Skeletal muscle tissue (tissue), 4 donors: ENCODE data around the gene CYB5A. TPM values are rescaled to one million over a fixed set of nuclear protein-coding genes. Genes with fewer than 3 reads are reported as not detected.

Source experiments
- H3K27ac ChIP-seq: one replicate; pipeline ENCODE4 v1.7.0; 2013; ENCODE audit warnings: mild to moderate bottlenecking, low read depth, low read length, inconsistent platforms
- H3K27me3 ChIP-seq, 3 donors: one replicate each; pipeline ENCODE4 v1.7.0; 2013; ENCODE audit warnings: low read length in 3 of 3; ENCODE audit not compliant: control insufficient read depth in 3 of 3, insufficient read depth in 3 of 3
- H3K36me3 ChIP-seq, 3 donors: one replicate each; pipeline ENCODE4 v1.7.0; 2013; ENCODE audit warnings: low read length in 3 of 3; ENCODE audit not compliant: control insufficient read depth in 3 of 3, insufficient read depth in 3 of 3
- H3K4me1 ChIP-seq, 3 donors: one replicate each; pipeline ENCODE4 v1.7.0; 2013; ENCODE audit warnings: low read length in 3 of 3, mild to moderate bottlenecking in 3 of 3; ENCODE audit not compliant: control insufficient read depth in 3 of 3, insufficient read depth in 3 of 3
- H3K4me3 ChIP-seq, 3 donors: one replicate each; pipeline ENCODE4 v1.7.0; 2013; ENCODE audit warnings: low read length in 3 of 3
- H3K9ac ChIP-seq, 3 donors: one replicate each; pipeline ENCODE4 v1.7.0; 2013; ENCODE audit warnings: low read length in 3 of 3, mild to moderate bottlenecking in 3 of 3, moderate library complexity in 2 of 3, low read depth in 1 of 3
- H3K9me3 ChIP-seq, 3 donors: one replicate each; pipeline ENCODE4 v1.7.0; 2013; ENCODE audit warnings: low read length in 3 of 3; ENCODE audit not compliant: control insufficient read depth in 3 of 3
- total RNA-seq: library from RNA; depleted of rRNA; stranded (reverse); fragments of >200 nt; gene quantifications from one replicate; pipeline ENCODE4 v1.2.3, GENCODE V29; 2014
- donor health status: Osteomylitis.

Gene CYB5A
- total RNA-seq, 1 donor from 2014 or later = 28.7 TPM

GRCh38 chr18:74228312-74228711, 63.5 kb downstream of the CYB5A start:
- Histone ChIP-seq H3K4me1 (no peaks in the 10 kb centered on the region), H3K27me3 (no peaks in the 10 kb centered on the region), H3K4me3 (no peak overlapping the region), H3K36me3 (no peaks in the 10 kb centered on the region), H3K9ac (no peak overlapping the region), H3K9me3 (no peaks in the 10 kb centered on the region), H3K27ac (no peak overlapping the region)

- Histone ChIP-seq H3K4me1 (no peaks in the 10 kb centered on the region), H3K4me3 (no peak overlapping the region), H3K27me3 (no peaks in the 10 kb centered on the region), H3K9ac (no peak overlapping the region), H3K36me3 (no peaks in the 10 kb centered on the region), H3K27ac (no peak overlapping the region), H3K9me3 (no peaks in the 10 kb centered on the region)
Measured at GRCh38 chr18:74226666-74227065, 65.1 kb downstream of the CYB5A start.

- Histone ChIP-seq H3K9ac (no peak overlapping the region), H3K27me3 (no peaks in the 10 kb centered on the region), H3K36me3 (no peaks in the 10 kb centered on the region), H3K9me3 (no peaks in the 10 kb centered on the region), H3K4me1 (no peaks in the 10 kb centered on the region), H3K27ac (no peak overlapping the region), H3K4me3 (no peak overlapping the region)
Measured at GRCh38 chr18:74226156-74226555, 65.6 kb downstream of the CYB5A start.

GRCh38 chr18:74225193-74225840, 66.4 kb downstream of the CYB5A start:
- Histone ChIP-seq H3K4me1 (no peaks in the 10 kb centered on the region), H3K9me3 (no peaks in the 10 kb centered on the region), H3K9ac (no peak overlapping the region), H3K4me3 (no peak overlapping the region), H3K36me3 (no peaks in the 10 kb centered on the region), H3K27ac (no peak overlapping the region), H3K27me3 (no peaks in the 10 kb centered on the region)

GRCh38 chr18:74222710-74223494, 68.9 kb downstream of the CYB5A start:
- Histone ChIP-seq H3K9ac (no peak overlapping the region), H3K27ac (no peak overlapping the region), H3K9me3 (no peaks in the 10 kb centered on the region), H3K27me3 (no peaks in the 10 kb centered on the region), H3K4me1 (no peaks in the 10 kb centered on the region), H3K4me3 (no peak overlapping the region), H3K36me3 (no peaks in the 10 kb centered on the region)

GRCh38 chr18:74221081-74221480, 70.7 kb downstream of the CYB5A start:
- H3K4me1 ChIP-seq = no peaks in the 10 kb centered on the region
- no peaks in the 10 kb centered on the region for H3K36me3 ChIP-seq
- H3K4me3 ChIP-seq = no peak overlapping the region
- H3K9me3 ChIP-seq = no peaks in the 10 kb centered on the region
- no peak overlapping the region for H3K27ac ChIP-seq
- H3K27me3 ChIP-seq = no peaks in the 10 kb centered on the region
- no peak overlapping the region for H3K9ac ChIP-seq

- Histone ChIP-seq H3K27me3 (peaks cover 0 to 6% (median 6%) of the 10 kb centered on the region in 3 donors), H3K4me1 (no peaks in the 10 kb centered on the region), H3K36me3 (no peaks in the 10 kb centered on the region), H3K9me3 (no peaks in the 10 kb centered on the region), H3K4me3 (no peak overlapping the region), H3K27ac (no peak overlapping the region), H3K9ac (no peak overlapping the region)
Measured at GRCh38 chr18:74219056-74219455, 72.7 kb downstream of the CYB5A start.

- H3K27ac ChIP-seq = no peak overlapping the region
- no peak overlapping the region for H3K4me3 ChIP-seq
- peaks cover 0 to 6% (median 6%) of the 10 kb centered on the region in 3 donors for H3K27me3 ChIP-seq
- H3K4me1 ChIP-seq = no peaks in the 10 kb centered on the region
- H3K36me3 ChIP-seq = no peaks in the 10 kb centered on the region
- no peak overlapping the region for H3K9ac ChIP-seq
- no peaks in the 10 kb centered on the region for H3K9me3 ChIP-seq
Measured at GRCh38 chr18:74217476-74218143, 74.2 kb downstream of the CYB5A start.

GRCh38 chr18:74216661-74217110, 75.1 kb downstream of the CYB5A start:
- no peak overlapping the region for H3K27ac ChIP-seq
- H3K9ac ChIP-seq = no peak overlapping the region
- H3K9me3 ChIP-seq = no peaks in the 10 kb centered on the region
- H3K27me3 ChIP-seq = peaks cover 0 to 6% (median 6%) of the 10 kb centered on the region in 3 donors
- H3K4me1 ChIP-seq = no peaks in the 10 kb centered on the region
- no peak overlapping the region for H3K4me3 ChIP-seq
- no peaks in the 10 kb centered on the region for H3K36me3 ChIP-seq

GRCh38 chr18:74215863-74216262, 75.9 kb downstream of the CYB5A start:
- Histone ChIP-seq H3K4me3 (no peak overlapping the region), H3K4me1 (no peaks in the 10 kb centered on the region), H3K27ac (no peak overlapping the region), H3K9me3 (no peaks in the 10 kb centered on the region), H3K27me3 (peaks cover 0 to 6% (median 6%) of the 10 kb centered on the region in 3 donors), H3K9ac (no peak overlapping the region), H3K36me3 (no peaks in the 10 kb centered on the region)
